K562 (cell line): ENCODE results near the gene KCNK6. TPM values are rescaled to one million over a fixed set of nuclear protein-coding genes. Genes with fewer than 3 reads are reported as not detected.

Source experiments
- ATAC-seq: fragments of 200-7000 bp; cut with Tn5 transposase; 3 replicates; pipeline ENCODE4 v1.9.1; 2020; ENCODE audit warnings: moderate library complexity
- BruUV-seq: library from RNA; stranded (reverse); fragments of 400-500 nt; replicated peaks from 2 replicates; lab custom pipeline; 2021; lab: Mats Ljungman, UMichigan
- CTCF ChIA-PET: fragments of 300-600 bp; formaldehyde crosslinking; extraction: SDS; loops from one replicate; lab custom pipeline; 2021; ENCODE audit warnings: low intra/inter-chr PET ratio; lab: Yijun Ruan, JAX
- POLR2A ChIA-PET: fragments of 300-600, 350-650 bp; sonication (Branson Sonifier 250); formaldehyde crosslinking; extraction: SDS; loops from one replicate; lab custom pipeline; 2021; ENCODE audit warnings: antibody characterized with exemption, inconsistent platforms; lab: Yijun Ruan, JAX
- DNase-seq, 4 experiments: peaks; one replicate each; pipeline versions ENCODE4 v3.0.0 to v3.0.0-alpha.2; 2011 to 2018; ENCODE audit warnings: low spot score in 3 of 4, mixed read lengths in 3 of 4; ENCODE audit errors: extremely low read depth in 1 of 4
- FAIRE-seq: peaks from 2 replicates; lab custom pipeline; 2011; peaks lifted over from hg19 to GRCh38; lab: Jason Lieb, UNC
- H2AFZ ChIP-seq: 2 replicates; pipeline ENCODE4 v1.6.0; 2011; ENCODE audit warnings: low read depth, low read length, control low read depth, inconsistent platforms
- H3K27ac ChIP-seq: fragments of 200-600 bp; 3 replicates; pipeline ENCODE4 v1.8.0; 2011; ENCODE audit warnings: low read depth, mild to moderate bottlenecking, control low read depth, inconsistent platforms, low read length, moderate library complexity, mixed read lengths; ENCODE audit errors: extremely low read depth
- H3K27me3 ChIP-seq, 2 experiments: fragments of 300-600 bp in 1 of 2; 2 replicates in 1 of 2; 3 replicates in 1 of 2; pipeline versions ENCODE4 v1.6.0 to v1.8.0; 2011; ENCODE audit warnings: inconsistent platforms in 2 of 2, low read length in 2 of 2, mild to moderate bottlenecking in 1 of 2, mixed read lengths in 1 of 2, moderate library complexity in 1 of 2; ENCODE audit not compliant: control insufficient read depth in 2 of 2, insufficient read depth in 2 of 2
- H3K36me3 ChIP-seq: fragments of 300-600 bp; 3 replicates; pipeline ENCODE4 v1.8.0; 2011; ENCODE audit warnings: mild to moderate bottlenecking, low read length, inconsistent platforms; ENCODE audit not compliant: control insufficient read depth, insufficient read depth
- H3K4me1 ChIP-seq, 2 experiments: fragments of 200-600 bp in 1 of 2; replicated peaks in 1 of 2; 2 replicates in 1 of 2; 3 replicates in 1 of 2; pipeline versions ENCODE4 v1.5.1 to v1.8.0; 2011; ENCODE audit warnings: inconsistent platforms in 2 of 2, low read length in 2 of 2, mild to moderate bottlenecking in 1 of 2, mixed read lengths in 1 of 2, moderate library complexity in 1 of 2; ENCODE audit not compliant: control insufficient read depth in 2 of 2, insufficient read depth in 2 of 2
- H3K4me2 ChIP-seq: 2 replicates; pipeline ENCODE4 v1.6.1; 2011; ENCODE audit warnings: low read length, control low read depth, inconsistent platforms, mixed read lengths; ENCODE audit not compliant: insufficient read depth
- H3K4me3 ChIP-seq: fragments of 200-600 bp; sonication (generic), shearing (Covaris generic); 2 replicates; pipeline ENCODE4 v1.5.1; 2016; ENCODE audit warnings: control low read depth, inconsistent platforms
- H3K79me2 ChIP-seq: fragments of 200-600 bp; 3 replicates; pipeline ENCODE4 v1.8.0; 2011; ENCODE audit warnings: low read length, inconsistent platforms; ENCODE audit not compliant: control insufficient read depth, insufficient read depth
- H3K9ac ChIP-seq, 2 experiments: 2 replicates each; pipeline versions ENCODE4 v1.6.0 to v1.6.1; 2011; ENCODE audit warnings: low read depth in 2 of 2, low read length in 2 of 2, control low read depth in 1 of 2, inconsistent platforms in 1 of 2, mild to moderate bottlenecking in 1 of 2, mixed read lengths in 1 of 2; ENCODE audit not compliant: insufficient read depth in 1 of 2
- H3K9me1 ChIP-seq: one replicate; pipeline ENCODE4 v1.6.0; 2011; ENCODE audit warnings: inconsistent platforms, mild to moderate bottlenecking, low read length, moderate library complexity; ENCODE audit not compliant: control insufficient read depth, insufficient read depth
- H3K9me3 ChIP-seq: replicated peaks from 2 replicates; pipeline ENCODE4 v1.5.1; 2011; ENCODE audit warnings: low read depth, low read length, inconsistent platforms; ENCODE audit not compliant: control insufficient read depth, insufficient read depth
- H4K20me1 ChIP-seq: replicated peaks from 2 replicates; pipeline ENCODE4 v1.6.1; 2011; ENCODE audit warnings: low read length, inconsistent platforms, mixed read lengths; ENCODE audit not compliant: control insufficient read depth, insufficient read depth
- ESRRA ChIP-seq: fragments of 450-650 bp; IDR thresholded peaks from 2 replicates; pipeline ENCODE4 v1.6.1; 2014; ENCODE audit warnings: low read depth, mild to moderate bottlenecking, moderate library complexity, borderline replicate concordance
- RBFOX2 ChIP-seq: fragments of 200-400 bp; formaldehyde crosslinking; IDR thresholded peaks from 2 replicates; pipeline ENCODE4 v1.6.1; 2017; ENCODE audit warnings: low read depth, mild to moderate bottlenecking, low read length, moderate library complexity
- RERE ChIP-seq: sonication (generic); formaldehyde crosslinking; IDR thresholded peaks from 2 replicates; pipeline ENCODE4 v1.8.0; 2023; ENCODE audit warnings: missing genetic modification reagents, mild to moderate bottlenecking, borderline replicate concordance
- USF1 ChIP-seq: sonication (generic); formaldehyde crosslinking; IDR thresholded peaks from 2 replicates; pipeline ENCODE4 v1.9.0; 2022; ENCODE audit warnings: mild to moderate bottlenecking, missing genetic modification reagents
- ZFP36 ChIP-seq: fragments of 150-350 bp; IDR thresholded peaks from 2 replicates; pipeline ENCODE4 v1.6.1; 2018; ENCODE audit warnings: low read length, low read depth; ENCODE audit not compliant: partially characterized antibody
- WGBS: fragments of 100-300 bp; shearing (Covaris generic); methylation state at CpG from one replicate; pipeline ENCODE4 v1.1.6; 2016; ENCODE audit warnings: low coverage, mixed read lengths; ENCODE audit not compliant: insufficient coverage; ENCODE audit errors: missing lambda C conversion rate; 5-methylcytosine and 5-hydroxymethylcytosine counted together
- in situ Hi-C: fragments of 300-500 bp; cut with MboI; formaldehyde crosslinking; loops from 4 replicates; pipeline ENCODE4 v1.15.0; 2018; ENCODE audit warnings: inconsistent platforms, mixed read lengths
- intact Hi-C: fragments of 100-400 bp; cut with micrococcal nuclease; formaldehyde crosslinking; loops from 2 replicates; pipeline ENCODE4 v1.14.2; 2022
- polyA plus RNA-seq, 8 experiments: library from polyadenylated mRNA; depleted of rRNA in 4 of 8; stranded (reverse) in 5 of 8; unstranded in 3 of 8; fragments of >200 nt; fragmentation: Nextera tagmentation in 2 of 8; fragmentation: Illumina TruSeq in 1 of 8; extraction: Ambion mirVana in 2 of 8; extraction: Trizol in 1 of 8; gene quantifications; 2 replicates each; pipeline versions ENCODE4 v1.2.1 to v1.2.3, GENCODE V29; 2011 to 2014; ENCODE audit warnings: inconsistent platforms in 1 of 8, missing spikeins in 1 of 8
- total RNA-seq, 7 experiments: library from RNA; depleted of rRNA in 6 of 7; stranded (reverse); fragments of >200 nt in 6 of 7; fragmentation: Illumina TruSeq in 2 of 7; extraction: Trizol in 2 of 7; gene quantifications; 2 replicates each; pipeline versions ENCODE4 v1.2.1 to v1.2.3, GENCODE V29; 2011 to 2021; ENCODE audit warnings: low replicate concordance in 1 of 7

KCNK6 gene
- total and polyA plus RNA-seq, 9 of the 15 experiments (the other 6 are each of a cell fraction or from before 2014, with no cell fraction given), result 0.05 to 0.42 (median 0.15) TPM

GRCh38 chr19:38306236-38306635 is 13.4 kb upstream of the KCNK6 start (continued):
- 0 out of 2 replicates have a peak, but pooled peaks have one; percentile 8 for TF ChIP-seq USF1 (CRISPR knock-in tag)

GRCh38 chr19:38307076-38307475 is 12.6 kb upstream of the KCNK6 start:
- H3K9ac ChIP-seq, result peak overlapping the region in 1 of 2 experiments; percentile 58; a peak in 1 of 4 replicates
- intact Hi-C loops, result no loop called here
- DNase-seq (no peak), FAIRE-seq (no peak), ATAC-seq (no peak)
- H4K20me1 ChIP-seq, result peaks cover 5% of the 10 kb centered on the region; the same call in 1 of the 2 replicates
- H3K4me3 ChIP-seq, result no peak overlapping the region
- TF ChIP-seq RBFOX2 (0 out of 2 replicates have a peak, but pooled peaks have one; percentile 50), RERE (CRISPR knock-in tag) (no peak), ZFP36 (peak; percentile 71), ESRRA (no peak)
- in situ Hi-C loops, result no loop called here
- peaks cover 35% of the 10 kb centered on the region for H3K79me2 ChIP-seq
- 96% methylated on average over 4 of the region's 4 CpGs for WGBS
- ChIA-PET CTCF (no interaction called here), POLR2A (interaction anchor here (0.7 kb wide), 1 partner anchor 9 kb away, joined by 4 read pairs; no protein-coding TSS in a partner anchor)
- H3K36me3 ChIP-seq, result peaks cover 79% of the 10 kb centered on the region; the same call in 2 of the 3 replicates
- BruUV-seq, result no TSS peak
- peaks cover 24 to 71% of the 10 kb centered on the region in 2 experiments for H3K4me1 ChIP-seq
- no peaks in the 10 kb centered on the region for H3K9me3 ChIP-seq
- H3K27ac ChIP-seq, result no peak overlapping the region
- H3K4me2 ChIP-seq, result no peak overlapping the region
- peaks cover 5% of the 10 kb centered on the region for H3K9me1 ChIP-seq
- no peak overlapping the region for H2AFZ ChIP-seq
- H3K27me3 ChIP-seq, result no peaks in the 10 kb centered on the region
